K562 (cell line): ENCODE data around the gene PCDH9. TPM values are rescaled to one million over a fixed set of nuclear protein-coding genes. Genes with fewer than 3 reads are reported as not detected.
A peak's percentile ranks its signal among the peaks of the same experiment; 100 is the strongest.

Experiments used
- ATAC-seq: fragments of 200-7000 bp; cut with Tn5 transposase; 3 replicates; pipeline ENCODE4 v1.9.1; 2020; ENCODE audit warnings: moderate library complexity
- BruUV-seq: library from RNA; stranded (reverse); fragments of 400-500 nt; replicated peaks from 2 replicates; lab custom pipeline; 2021; lab: Mats Ljungman, UMichigan
- CTCF ChIA-PET: fragments of 300-600 bp; formaldehyde crosslinking; extraction: SDS; loops from one replicate; lab custom pipeline; 2021; ENCODE audit warnings: low intra/inter-chr PET ratio; lab: Yijun Ruan, JAX
- POLR2A ChIA-PET: fragments of 300-600, 350-650 bp; sonication (Branson Sonifier 250); formaldehyde crosslinking; extraction: SDS; loops from one replicate; lab custom pipeline; 2021; ENCODE audit warnings: antibody characterized with exemption, inconsistent platforms; lab: Yijun Ruan, JAX
- DNase-seq, 4 experiments: peaks; one replicate each; pipeline versions ENCODE4 v3.0.0 to v3.0.0-alpha.2; 2011 to 2018; ENCODE audit warnings: low spot score in 3 of 4, mixed read lengths in 3 of 4; ENCODE audit errors: extremely low read depth in 1 of 4
- FAIRE-seq: peaks from 2 replicates; lab custom pipeline; 2011; peaks lifted over from hg19 to GRCh38; lab: Jason Lieb, UNC
- H2AFZ ChIP-seq: 2 replicates; pipeline ENCODE4 v1.6.0; 2011; ENCODE audit warnings: low read depth, low read length, control low read depth, inconsistent platforms
- H3K27ac ChIP-seq: fragments of 200-600 bp; 3 replicates; pipeline ENCODE4 v1.8.0; 2011; ENCODE audit warnings: low read depth, mild to moderate bottlenecking, control low read depth, inconsistent platforms, low read length, moderate library complexity, mixed read lengths; ENCODE audit errors: extremely low read depth
- H3K27me3 ChIP-seq, 2 experiments: fragments of 300-600 bp in 1 of 2; 2 replicates in 1 of 2; 3 replicates in 1 of 2; pipeline versions ENCODE4 v1.6.0 to v1.8.0; 2011; ENCODE audit warnings: inconsistent platforms in 2 of 2, low read length in 2 of 2, mild to moderate bottlenecking in 1 of 2, mixed read lengths in 1 of 2, moderate library complexity in 1 of 2; ENCODE audit not compliant: control insufficient read depth in 2 of 2, insufficient read depth in 2 of 2
- H3K36me3 ChIP-seq: fragments of 300-600 bp; 3 replicates; pipeline ENCODE4 v1.8.0; 2011; ENCODE audit warnings: mild to moderate bottlenecking, low read length, inconsistent platforms; ENCODE audit not compliant: control insufficient read depth, insufficient read depth
- H3K4me1 ChIP-seq, 2 experiments: fragments of 200-600 bp in 1 of 2; replicated peaks in 1 of 2; 2 replicates in 1 of 2; 3 replicates in 1 of 2; pipeline versions ENCODE4 v1.5.1 to v1.8.0; 2011; ENCODE audit warnings: inconsistent platforms in 2 of 2, low read length in 2 of 2, mild to moderate bottlenecking in 1 of 2, mixed read lengths in 1 of 2, moderate library complexity in 1 of 2; ENCODE audit not compliant: control insufficient read depth in 2 of 2, insufficient read depth in 2 of 2
- H3K4me2 ChIP-seq: 2 replicates; pipeline ENCODE4 v1.6.1; 2011; ENCODE audit warnings: low read length, control low read depth, inconsistent platforms, mixed read lengths; ENCODE audit not compliant: insufficient read depth
- H3K4me3 ChIP-seq: fragments of 200-600 bp; sonication (generic), shearing (Covaris generic); 2 replicates; pipeline ENCODE4 v1.5.1; 2016; ENCODE audit warnings: control low read depth, inconsistent platforms
- H3K79me2 ChIP-seq: fragments of 200-600 bp; 3 replicates; pipeline ENCODE4 v1.8.0; 2011; ENCODE audit warnings: low read length, inconsistent platforms; ENCODE audit not compliant: control insufficient read depth, insufficient read depth
- H3K9ac ChIP-seq, 2 experiments: 2 replicates each; pipeline versions ENCODE4 v1.6.0 to v1.6.1; 2011; ENCODE audit warnings: low read depth in 2 of 2, low read length in 2 of 2, control low read depth in 1 of 2, inconsistent platforms in 1 of 2, mild to moderate bottlenecking in 1 of 2, mixed read lengths in 1 of 2; ENCODE audit not compliant: insufficient read depth in 1 of 2
- H3K9me1 ChIP-seq: one replicate; pipeline ENCODE4 v1.6.0; 2011; ENCODE audit warnings: inconsistent platforms, mild to moderate bottlenecking, low read length, moderate library complexity; ENCODE audit not compliant: control insufficient read depth, insufficient read depth
- H3K9me3 ChIP-seq: replicated peaks from 2 replicates; pipeline ENCODE4 v1.5.1; 2011; ENCODE audit warnings: low read depth, low read length, inconsistent platforms; ENCODE audit not compliant: control insufficient read depth, insufficient read depth
- H4K20me1 ChIP-seq: replicated peaks from 2 replicates; pipeline ENCODE4 v1.6.1; 2011; ENCODE audit warnings: low read length, inconsistent platforms, mixed read lengths; ENCODE audit not compliant: control insufficient read depth, insufficient read depth
- C11orf30 ChIP-seq: fragments of 450-650 bp; IDR thresholded peaks from 2 replicates; pipeline ENCODE4 v1.6.1; 2016; ENCODE audit warnings: low read depth, mild to moderate bottlenecking
- MAFF ChIP-seq: IDR thresholded peaks from 2 replicates; pipeline ENCODE4 v1.6.1; 2012; ENCODE audit warnings: low read length, improper control_type of control experiment
- MAFG ChIP-seq: fragments of 450-650 bp; conservative IDR thresholded peaks from 2 replicates; pipeline ENCODE4 v1.6.1; 2016; ENCODE audit warnings: missing genetic modification characterization, missing compliant biosample characterization
- MAFK ChIP-seq: IDR thresholded peaks from 2 replicates; pipeline ENCODE4 v1.6.1; 2011; ENCODE audit warnings: low read length, improper control_type of control experiment
- TFAM ChIP-seq: fragments of 250-450 bp; sonication (Bioruptor Pico); conservative IDR thresholded peaks from 2 replicates; pipeline ENCODE4 v1.5.0; 2021; ENCODE audit warnings: mild to moderate bottlenecking, moderate library complexity
- ZNF316 ChIP-seq: fragments of 450-650 bp; IDR thresholded peaks from 2 replicates; pipeline ENCODE4 v1.6.1; 2016
- WGBS: fragments of 100-300 bp; shearing (Covaris generic); methylation state at CpG from one replicate; pipeline ENCODE4 v1.1.6; 2016; ENCODE audit warnings: low coverage, mixed read lengths; ENCODE audit not compliant: insufficient coverage; ENCODE audit errors: missing lambda C conversion rate; 5-methylcytosine and 5-hydroxymethylcytosine counted together
- in situ Hi-C: fragments of 300-500 bp; cut with MboI; formaldehyde crosslinking; loops from 4 replicates; pipeline ENCODE4 v1.15.0; 2018; ENCODE audit warnings: inconsistent platforms, mixed read lengths
- intact Hi-C: fragments of 100-400 bp; cut with micrococcal nuclease; formaldehyde crosslinking; loops from 2 replicates; pipeline ENCODE4 v1.14.2; 2022
- polyA plus RNA-seq, 8 experiments: library from polyadenylated mRNA; depleted of rRNA in 4 of 8; stranded (reverse) in 5 of 8; unstranded in 3 of 8; fragments of >200 nt; fragmentation: Nextera tagmentation in 2 of 8; fragmentation: Illumina TruSeq in 1 of 8; extraction: Ambion mirVana in 2 of 8; extraction: Trizol in 1 of 8; gene quantifications; 2 replicates each; pipeline versions ENCODE4 v1.2.1 to v1.2.3, GENCODE V29; 2011 to 2014; ENCODE audit warnings: inconsistent platforms in 1 of 8, missing spikeins in 1 of 8
- total RNA-seq, 7 experiments: library from RNA; depleted of rRNA in 6 of 7; stranded (reverse); fragments of >200 nt in 6 of 7; fragmentation: Illumina TruSeq in 2 of 7; extraction: Trizol in 2 of 7; gene quantifications; 2 replicates each; pipeline versions ENCODE4 v1.2.1 to v1.2.3, GENCODE V29; 2011 to 2021; ENCODE audit warnings: low replicate concordance in 1 of 7

PCDH9 gene
- total and polyA plus RNA-seq, 9 of the 15 experiments (the other 6 are each of a cell fraction or from before 2014, with no cell fraction given): 1.1 to 6.7 (median 4.9) TPM

DNA sequence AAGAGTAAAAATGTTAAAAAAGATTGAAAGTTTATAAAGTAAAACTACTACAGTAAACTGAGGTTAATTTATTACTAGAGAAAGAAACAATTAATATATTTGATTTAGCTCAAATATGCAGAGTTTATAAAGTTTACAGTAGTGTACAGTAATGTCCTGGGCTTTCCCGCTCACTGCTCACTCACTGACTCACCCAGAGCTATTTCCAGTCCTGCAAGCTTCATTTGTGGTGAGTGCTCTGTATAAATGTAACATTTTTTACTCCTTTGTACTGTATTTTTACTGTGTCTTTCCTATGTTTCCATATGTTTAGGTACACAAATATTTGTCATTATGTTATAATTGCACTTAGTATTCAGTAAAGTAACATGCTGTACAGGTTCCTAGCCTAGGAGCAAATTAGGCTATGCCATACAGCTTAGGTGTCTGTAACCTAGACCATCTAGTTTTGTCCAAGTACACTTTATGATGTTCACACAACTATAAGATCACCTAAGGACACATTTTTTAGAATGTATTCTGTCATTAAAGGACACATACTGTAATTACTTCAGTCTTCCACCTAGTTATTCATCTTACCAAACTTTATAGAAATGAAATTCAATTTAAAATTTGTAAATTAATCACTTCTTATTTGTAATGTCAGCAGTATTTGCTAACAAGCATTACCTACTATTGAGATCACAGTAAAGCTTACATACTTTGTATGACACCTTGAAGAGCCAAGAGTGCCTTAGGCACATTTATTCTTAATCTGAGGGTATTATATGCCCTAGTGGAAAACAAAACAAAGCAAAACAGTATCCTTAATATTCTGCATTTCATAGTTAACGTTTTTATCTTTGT is 683.4 kb downstream of the PCDH9 start:
- H3K4me3 ChIP-seq: no peak overlapping the region
- BruUV-seq: no TSS peak
- H3K9me1 ChIP-seq: no peaks in the 10 kb centered on the region
- no peak for ATAC-seq
- no peak for FAIRE-seq
- H2AFZ ChIP-seq: no peak overlapping the region
- no peak overlapping the region for H3K9ac ChIP-seq
- POLR2A ChIA-PET: no interaction called here
- DNase-seq: no peak
- no peaks in the 10 kb centered on the region for H4K20me1 ChIP-seq
- H3K4me1 ChIP-seq: no peaks in the 10 kb centered on the region
- peak; percentile 53; the same call in 1 of the 2 replicates for TF ChIP-seq MAFF
- no peak for TF ChIP-seq TFAM
- TF ChIP-seq ZNF316: peak; percentile 70
- TF ChIP-seq MAFK: peak; percentile 50
- TF ChIP-seq C11orf30: peak; percentile 56; the same call in 1 of the 2 replicates
- 0 out of 2 replicates have a peak, but pooled peaks have one; percentile 43 for TF ChIP-seq MAFG (tag)
- no peak overlapping the region for H3K4me2 ChIP-seq
- H3K9me3 ChIP-seq: no peaks in the 10 kb centered on the region
- intact Hi-C loops (no loop called here), in situ Hi-C loops (no loop called here)
- H3K27ac ChIP-seq: no peak overlapping the region
- H3K27me3 ChIP-seq: no peaks in the 10 kb centered on the region
- WGBS: 54% methylated on average over 2 of the region's 2 CpGs
- H3K36me3 ChIP-seq: no peaks in the 10 kb centered on the region
- CTCF ChIA-PET: no interaction called here
- no peaks in the 10 kb centered on the region for H3K79me2 ChIP-seq
